Activated CD4-positive, alpha-beta memory T cell treated with anti-CD3 and anti-CD28 coated beads for 36 hours (primary cell): ENCODE data around the gene ACLY. TPM values are rescaled to one million over a fixed set of nuclear protein-coding genes. Genes with fewer than 3 reads are reported as not detected.
"Not testable (repeated sequence)": the region's sequence is repeated elsewhere in the genome, so short reads cannot be mapped to it uniquely, and the experiment has no call there.

Experiments used
- CTCF ChIA-PET: fragments of 350-600 bp; sonication (Branson Sonifier 250); formaldehyde crosslinking; loops from one replicate; lab custom pipeline; 2021; ENCODE audit warnings: antibody characterized with exemption, inconsistent platforms; lab: Charles Lee
- POLR2A ChIA-PET: fragments of 350-600 bp; sonication (Branson Sonifier 250); formaldehyde crosslinking; loops from one replicate; lab custom pipeline; 2021; ENCODE audit warnings: antibody characterized with exemption; lab: Charles Lee
- DNase-seq: peaks from one replicate; pipeline ENCODE4 v3.0.0-alpha.2; 2020
- H3K27ac Mint-ChIP-seq: one replicate; pipeline ENCODE4 v1.8.0; 2021; ENCODE audit warnings: mixed read lengths
- H3K27me3 Mint-ChIP-seq: one replicate; pipeline ENCODE4 v1.8.0; 2021; ENCODE audit warnings: mixed read lengths
- H3K36me3 Mint-ChIP-seq: one replicate; pipeline ENCODE4 v1.8.0; 2021; ENCODE audit warnings: mixed read lengths
- H3K4me1 Mint-ChIP-seq: one replicate; pipeline ENCODE4 v1.8.0; 2021; ENCODE audit warnings: low read depth, mixed read lengths
- H3K4me3 Mint-ChIP-seq: one replicate; pipeline ENCODE4 v1.8.0; 2021; ENCODE audit warnings: mild to moderate bottlenecking, mixed read lengths
- H3K9me3 Mint-ChIP-seq: one replicate; pipeline ENCODE4 v1.8.0; 2021; ENCODE audit warnings: mixed read lengths
- intact Hi-C: fragments of 100-400 bp; cut with micrococcal nuclease; formaldehyde crosslinking; loops from one replicate; pipeline ENCODE4 v1.15.1; 2023
- total RNA-seq, 2 experiments: library from RNA; stranded (reverse); gene quantifications; one replicate each; pipeline ENCODE4 v1.2.3, GENCODE V29; 2021

ACLY gene
- total RNA-seq, 2 experiments from 2014 or later, result 186 to 203 TPM

- H3K4me1 Mint-ChIP-seq, result no peaks in the 10 kb centered on the region
- intact Hi-C loops, result no loop called here
- no peak overlapping the region for H3K27ac Mint-ChIP-seq
- CTCF ChIA-PET, result interaction anchor here (0.6 to 1.2 kb wide), 2 partner anchors 25 to 85 kb away, joined by 3 read pairs; no protein-coding TSS in a partner anchor
- DNase-seq, result no peak
- H3K9me3 Mint-ChIP-seq, result no peaks in the 10 kb centered on the region
- POLR2A ChIA-PET, result no interaction called here
- no peak overlapping the region for H3K4me3 Mint-ChIP-seq
- H3K27me3 Mint-ChIP-seq, result no peaks in the 10 kb centered on the region
- H3K36me3 Mint-ChIP-seq, result no peaks in the 10 kb centered on the region
Measured at GRCh38 chr17:41937970-41938954, 19.5 kb upstream of the ACLY start.

GRCh38 chr17:41935641-41936040 lies 16.9 kb upstream of the ACLY start:
- Mint-ChIP-seq H3K36me3 (no peaks in the 10 kb centered on the region), H3K27me3 (no peaks in the 10 kb centered on the region), H3K27ac (no peak overlapping the region), H3K4me3 (no peak overlapping the region), H3K9me3 (no peaks in the 10 kb centered on the region), H3K4me1 (peaks cover 5% of the 10 kb centered on the region)
- POLR2A ChIA-PET, result no interaction called here
- DNase-seq, result no peak
- intact Hi-C loops, result no loop called here
- CTCF ChIA-PET, result interaction anchor here (1.2 kb wide), 1 partner anchor 18 kb away, joined by 3 read pairs; no protein-coding TSS in a partner anchor

- no peaks in the 10 kb centered on the region for H3K27me3 Mint-ChIP-seq
- H3K9me3 Mint-ChIP-seq, result no peaks in the 10 kb centered on the region
- peaks cover 13% of the 10 kb centered on the region for H3K4me1 Mint-ChIP-seq
- H3K4me3 Mint-ChIP-seq, result no peak overlapping the region
- POLR2A ChIA-PET, result no interaction called here
- DNase-seq, result no peak
- H3K36me3 Mint-ChIP-seq, result no peaks in the 10 kb centered on the region
- intact Hi-C loops, result no loop called here
- CTCF ChIA-PET, result interaction anchor here (0.6 to 0.7 kb wide), 2 partner anchors 30 to 34 kb away, joined by 3 read pairs; partner anchors contain the start of gene CNP
- H3K27ac Mint-ChIP-seq, result peak overlapping the region; percentile 36
Measured at GRCh38 chr17:41932816-41933389, 14.2 kb upstream of the ACLY start.

GRCh38 chr17:41931715-41932114 lies 13.0 kb upstream of the ACLY start:
- H3K9me3 Mint-ChIP-seq, H3K27me3 Mint-ChIP-seq, H3K27ac Mint-ChIP-seq, H3K36me3 Mint-ChIP-seq, DNase-seq, POLR2A ChIA-PET: not testable (repeated sequence)
- Mint-ChIP-seq H3K4me3 (peak overlapping the region; percentile 5), H3K4me1 (peaks cover 13% of the 10 kb centered on the region)
- CTCF ChIA-PET, result interaction anchor here (1.6 to 1.7 kb wide), 2 partner anchors 32 to 120 kb away, joined by 4 to 5 read pairs; partner anchors contain the start of gene P3H4
- intact Hi-C loops, result loop anchor here (2.0 kb wide), 1 partner anchor 35 kb away; the partner anchor contains the start of gene CNP

GRCh38 chr17:41930833-41931156 lies 12.0 kb upstream of the ACLY start:
- not testable (repeated sequence) for H3K36me3 Mint-ChIP-seq, H3K27me3 Mint-ChIP-seq, DNase-seq, H3K9me3 Mint-ChIP-seq
- POLR2A ChIA-PET, result interaction anchor here (0.8 to 2.6 kb wide), 9 partner anchors 13 to 1112 kb away, joined by 3 to 25 read pairs (median 3); partner anchors contain the start of genes ACLY, CNP, DHX58 and DNAJC7
- CTCF ChIA-PET, result interaction anchor here (0.7 to 1.8 kb wide), 10 partner anchors 9 to 144 kb away, joined by 3 to 9 read pairs (median 4); partner anchors contain the start of genes CNP, DNAJC7, JUP and NKIRAS2
- peak overlapping the region; percentile 94 for H3K4me3 Mint-ChIP-seq
- peak overlapping the region; percentile 93 for H3K27ac Mint-ChIP-seq
- peaks cover 13% of the 10 kb centered on the region for H3K4me1 Mint-ChIP-seq
- intact Hi-C loops, result loop anchor here (1.0 to 2.0 kb wide), 2 partner anchors 11 to 36 kb away; partner anchors contain the start of gene CNP

- Mint-ChIP-seq H3K36me3 (no peaks in the 10 kb centered on the region), H3K4me3 (peak within 1 kb of the TSS; percentile 94), H3K4me1 (peaks cover 13% of the 10 kb centered on the region), H3K27ac (peak within 1 kb of the TSS; percentile 93), H3K9me3 (no peaks in the 10 kb centered on the region), H3K27me3 (no peaks in the 10 kb centered on the region)
- ChIA-PET CTCF (interaction anchor here (0.7 to 1.8 kb wide), 13 partner anchors 9 to 143 kb away, joined by 3 to 9 read pairs (median 4); partner anchors contain the start of genes ACLY, CNP, DNAJC7 and JUP), POLR2A (interaction anchor here (0.8 to 2.6 kb wide), 10 partner anchors 12 to 1111 kb away, joined by 3 to 25 read pairs (median 3); partner anchors contain the start of genes ACLY, CNP, DHX58 and DNAJC7)
- peak; percentile 98 for DNase-seq
- intact Hi-C loops, result loop anchor here (1.0 to 2.0 kb wide), 2 partner anchors 11 to 37 kb away; partner anchors contain the start of gene CNP
Measured at GRCh38 chr17:41930009-41930832, 11.5 kb upstream of the ACLY start, which contains the start of gene ODAD4. ODAD4 (plus strand) TSS chr17:41930617; CDS start chr17:41930724, 107 bp downstream.

GRCh38 chr17:41928693-41929251 lies 10.0 kb upstream of the ACLY start:
- DNase-seq, result peak; percentile 38
- H3K27me3 Mint-ChIP-seq, result no peaks in the 10 kb centered on the region
- no peaks in the 10 kb centered on the region for H3K9me3 Mint-ChIP-seq
- intact Hi-C loops, result no loop called here
- ChIA-PET POLR2A (interaction anchor here (0.9 to 2.6 kb wide), 4 partner anchors 9 to 89 kb away, joined by 3 to 25 read pairs (median 4); partner anchors contain the start of genes ACLY, CNP and DNAJC7), CTCF (interaction anchor here (1.2 to 1.7 kb wide), 3 partner anchors 10 to 137 kb away, joined by 4 to 9 read pairs (median 4); partner anchors contain the start of genes ACLY and CNP)
- no peaks in the 10 kb centered on the region for H3K36me3 Mint-ChIP-seq
- H3K4me3 Mint-ChIP-seq, result peak overlapping the region; percentile 94
- peak overlapping the region; percentile 93 for H3K27ac Mint-ChIP-seq
- peaks cover 13% of the 10 kb centered on the region for H3K4me1 Mint-ChIP-seq

- intact Hi-C loops, result no loop called here
- H3K4me3 Mint-ChIP-seq, result no peak overlapping the region
- ChIA-PET CTCF (interaction anchor here (0.7 kb wide), 1 partner anchor 95 kb away, joined by 3 read pairs; no protein-coding TSS in a partner anchor), POLR2A (no interaction called here)
- H3K36me3 Mint-ChIP-seq, result no peaks in the 10 kb centered on the region
- H3K4me1 Mint-ChIP-seq, result peaks cover 8% of the 10 kb centered on the region
- H3K9me3 Mint-ChIP-seq, result no peaks in the 10 kb centered on the region
- no peak for DNase-seq
- no peak overlapping the region for H3K27ac Mint-ChIP-seq
- H3K27me3 Mint-ChIP-seq, result no peaks in the 10 kb centered on the region
Measured at GRCh38 chr17:41925991-41926590, 7.3 kb upstream of the ACLY start.

GRCh38 chr17:41920580-41920955 lies 1.8 kb upstream of the ACLY start:
- peaks cover under 1% of the 10 kb centered on the region for H3K36me3 Mint-ChIP-seq

GRCh38 chr17:41919840-41920579 lies 1.3 kb upstream of the ACLY start:
- CTCF ChIA-PET, result no interaction called here
- no peak for DNase-seq
- H3K4me1 Mint-ChIP-seq, result peaks cover 30% of the 10 kb centered on the region
- H3K27me3 Mint-ChIP-seq, result no peaks in the 10 kb centered on the region
- no peaks in the 10 kb centered on the region for H3K9me3 Mint-ChIP-seq
- no peak overlapping the region for H3K27ac Mint-ChIP-seq
- H3K36me3 Mint-ChIP-seq, result peaks cover 1% of the 10 kb centered on the region
- POLR2A ChIA-PET, result interaction anchor here (1.0 kb wide), 1 partner anchor 8 kb away, joined by 3 read pairs; no protein-coding TSS in a partner anchor
- intact Hi-C loops, result loop anchor here (1.0 to 5.0 kb wide), 3 partner anchors 10 to 53 kb away; partner anchors contain the start of genes CNP, KLHL11 and ODAD4
- H3K4me3 Mint-ChIP-seq, result peak overlapping the region; percentile 95

More at GRCh38 chr17:41920580-41920955, 1.8 kb upstream of the ACLY start:
- no peak overlapping the region for H3K4me3 Mint-ChIP-seq
- no peak overlapping the region for H3K27ac Mint-ChIP-seq
- peaks cover 27% of the 10 kb centered on the region for H3K4me1 Mint-ChIP-seq
- DNase-seq, result no peak
- ChIA-PET POLR2A (no interaction called here), CTCF (no interaction called here)
- H3K27me3 Mint-ChIP-seq, result no peaks in the 10 kb centered on the region
- H3K9me3 Mint-ChIP-seq, result no peaks in the 10 kb centered on the region
- intact Hi-C loops, result no loop called here
